GM18517 (cell line): ENCODE results near the gene TRIM49D2.
"Not testable (repeated sequence)": the region's sequence is repeated elsewhere in the genome, so short reads cannot be mapped to it uniquely, and the experiment has no call there.

Experiments used
- ATAC-seq: cut with Tn5 transposase; IDR thresholded peaks from one replicate; pipeline ENCODE4 v1.9.1; 2021; ENCODE audit warnings: mild to moderate bottlenecking, moderate library complexity; ENCODE audit not compliant: unreplicated experiment

The TRIM49D2 gene, protein sequence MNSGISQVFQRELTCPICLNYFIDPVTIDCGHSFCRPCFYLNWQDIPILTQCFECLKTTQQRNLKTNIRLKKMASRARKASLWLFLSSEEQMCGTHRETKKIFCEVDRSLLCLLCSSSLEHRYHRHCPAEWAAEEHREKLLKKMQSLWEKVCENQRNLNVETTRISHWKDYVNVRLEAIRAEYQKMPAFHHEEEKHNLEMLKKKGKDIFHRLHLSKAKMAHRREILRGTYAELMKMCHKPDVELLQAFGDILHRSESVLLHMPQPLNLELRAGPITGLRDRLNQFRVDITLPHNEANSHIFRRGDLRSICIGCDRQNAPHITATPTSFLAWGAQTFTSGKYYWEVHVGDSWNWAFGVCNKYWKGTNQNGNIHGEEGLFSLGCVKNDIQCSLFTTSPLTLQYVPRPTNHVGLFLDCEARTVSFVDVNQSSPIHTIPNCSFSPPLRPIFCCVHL

GRCh38 chr11:89923764-89924163, at the start of gene TRIM49D2:
TRIM49D2 (plus strand) TSS chr11:89924064; CDS start chr11:89926762, 2,698 bp downstream.
- not testable (repeated sequence) for ATAC-seq

GRCh38 chr11:89877511-89877910, 46.4 kb upstream of the TRIM49D2 start:
- not testable (repeated sequence) for ATAC-seq

DNA sequence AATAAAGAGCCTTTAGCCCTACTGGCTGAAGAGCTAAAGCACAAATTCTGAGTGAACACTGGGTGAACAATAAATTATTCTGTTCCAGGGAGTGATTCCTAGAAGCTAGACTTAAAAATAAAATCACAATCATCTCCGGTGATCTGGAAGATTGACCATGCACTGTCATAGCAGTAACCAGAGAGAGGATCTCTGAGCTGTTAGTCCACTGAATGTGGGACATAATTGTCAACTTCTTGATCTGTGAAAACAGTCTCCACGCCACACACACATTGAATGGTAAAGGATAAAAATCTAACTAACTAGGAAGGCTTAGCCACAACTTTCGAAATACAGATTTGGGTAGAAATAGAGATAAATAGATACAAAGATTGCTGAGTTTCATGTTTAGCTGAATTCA, 30.6 kb upstream of the TRIM49D2 start:
- ATAC-seq: not testable (repeated sequence)

- not testable (repeated sequence) for ATAC-seq
Observed at GRCh38 chr11:89900809-89901208, 23.1 kb upstream of the TRIM49D2 start.

- no peak for ATAC-seq
Observed at GRCh38 chr11:89922195-89922660, 1.6 kb upstream of the TRIM49D2 start, which contains the start of gene TRIM49D1. TRIM49D1 (minus strand) TSS chr11:89922245; CDS start chr11:89917710, 4,535 bp downstream.

GRCh38 chr11:89960833-89961232, 37.0 kb downstream of the TRIM49D2 start:
- not testable (repeated sequence) for ATAC-seq

DNA sequence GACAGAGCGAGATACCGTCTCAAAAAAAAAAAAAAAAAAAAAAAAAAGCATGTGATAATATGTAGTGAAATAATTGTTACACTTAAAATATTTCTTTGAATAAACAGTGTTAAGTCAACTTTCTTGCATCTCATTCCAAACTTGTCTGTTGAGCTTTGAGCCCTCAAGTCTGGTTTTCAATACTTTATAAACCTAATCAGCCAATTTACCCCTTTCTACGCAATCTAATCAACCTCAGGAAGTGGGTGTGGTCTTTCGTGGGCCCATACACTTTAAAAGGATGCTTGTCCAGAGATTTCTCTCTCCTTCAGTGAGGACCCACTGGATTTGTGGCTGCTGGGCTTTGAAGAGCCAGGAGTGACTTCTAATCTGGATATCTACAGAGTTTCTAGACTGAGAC, 41.9 kb downstream of the TRIM49D2 start, which contains the start of gene TRIM64:
Gene TRIM64 (plus strand): TSS at position 301 of the 400 bp plus-strand sequence. CDS start 2,467 bp downstream, outside the sequence.
- ATAC-seq: not testable (repeated sequence)
